HG03571 (cell line): ENCODE results near the gene NOTCH1.

Experiments
- ATAC-seq: cut with Tn5 transposase; IDR thresholded peaks from one replicate; pipeline ENCODE4 v1.9.1; 2021; ENCODE audit not compliant: unreplicated experiment

NOTCH1 gene

DNA sequence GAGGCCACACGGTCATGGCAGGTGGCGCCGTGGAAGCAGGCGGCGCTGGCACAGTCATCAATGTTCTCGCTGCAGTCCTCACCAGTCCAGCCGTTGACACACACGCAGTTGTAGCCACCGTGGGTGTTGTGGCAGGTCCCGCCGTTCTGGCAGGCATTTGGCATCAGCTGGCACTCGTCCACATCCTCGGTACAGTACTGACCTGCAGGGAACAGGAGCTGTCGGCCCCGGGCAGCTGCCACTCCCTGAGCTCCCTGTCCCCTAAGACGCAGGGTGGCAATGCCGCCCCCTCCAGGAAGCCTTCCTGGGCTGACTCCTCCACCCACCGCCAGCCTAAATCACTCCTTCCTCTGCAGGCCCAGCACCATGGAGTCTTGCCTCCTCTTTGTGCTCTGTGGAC, 27.2 kb downstream of the NOTCH1 start:
- ATAC-seq = no peak

DNA sequence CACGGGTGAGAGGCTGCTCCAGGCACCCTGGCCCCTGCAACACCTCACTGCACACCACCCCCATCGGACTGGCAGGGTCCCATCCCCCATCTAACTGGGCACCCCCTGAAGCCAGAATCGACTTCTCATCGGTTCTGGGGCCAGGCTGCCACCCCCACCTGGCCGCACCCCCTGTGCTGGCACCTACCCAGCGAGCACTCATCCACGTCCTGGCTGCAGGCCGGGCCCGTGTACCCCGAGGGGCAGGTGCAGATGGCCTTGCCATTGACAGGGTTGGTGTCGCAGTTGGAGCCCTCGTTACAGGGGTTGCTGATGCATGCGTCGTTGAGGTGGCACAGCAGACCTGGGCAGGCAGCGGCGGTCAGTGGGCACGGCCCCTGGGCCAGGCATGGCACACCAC, 27.9 kb downstream of the NOTCH1 start:
- ATAC-seq = no peak

DNA sequence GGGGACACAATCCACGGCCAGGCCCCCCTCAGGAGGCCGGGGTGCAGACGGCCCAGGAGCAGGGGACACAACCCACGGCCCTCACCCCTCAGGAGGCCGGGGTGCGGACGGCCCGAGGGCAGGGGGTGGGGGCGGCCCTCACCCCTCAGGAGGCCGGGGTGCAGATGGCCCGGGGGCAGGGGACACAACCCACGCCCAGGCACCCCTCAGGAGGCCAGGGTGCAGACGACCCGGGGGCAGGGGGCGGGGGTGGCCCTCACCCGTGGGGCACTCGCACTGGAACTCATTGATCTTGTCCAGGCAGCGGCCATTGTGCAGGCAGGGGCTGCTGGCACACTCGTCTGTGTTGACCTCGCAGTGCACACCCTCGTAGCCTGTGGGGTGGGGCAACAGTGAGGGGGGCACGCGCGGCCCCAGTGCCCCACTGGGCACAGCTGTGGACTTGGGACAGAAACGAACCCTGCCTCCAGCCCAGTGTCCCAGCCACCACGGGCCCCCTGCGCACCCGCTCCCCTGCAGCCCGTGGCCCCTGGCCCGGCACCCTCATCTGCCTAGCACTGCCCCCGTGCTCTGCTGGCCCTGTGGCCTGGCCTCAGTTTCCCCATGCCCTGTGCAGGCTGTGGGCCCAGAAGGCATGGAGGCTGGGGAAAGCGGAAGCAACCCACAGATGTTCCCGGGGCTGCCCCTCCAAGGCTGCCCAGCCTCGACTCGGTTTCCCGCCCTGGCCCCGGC, 28.7 kb downstream of the NOTCH1 start:
- no peak for ATAC-seq

DNA sequence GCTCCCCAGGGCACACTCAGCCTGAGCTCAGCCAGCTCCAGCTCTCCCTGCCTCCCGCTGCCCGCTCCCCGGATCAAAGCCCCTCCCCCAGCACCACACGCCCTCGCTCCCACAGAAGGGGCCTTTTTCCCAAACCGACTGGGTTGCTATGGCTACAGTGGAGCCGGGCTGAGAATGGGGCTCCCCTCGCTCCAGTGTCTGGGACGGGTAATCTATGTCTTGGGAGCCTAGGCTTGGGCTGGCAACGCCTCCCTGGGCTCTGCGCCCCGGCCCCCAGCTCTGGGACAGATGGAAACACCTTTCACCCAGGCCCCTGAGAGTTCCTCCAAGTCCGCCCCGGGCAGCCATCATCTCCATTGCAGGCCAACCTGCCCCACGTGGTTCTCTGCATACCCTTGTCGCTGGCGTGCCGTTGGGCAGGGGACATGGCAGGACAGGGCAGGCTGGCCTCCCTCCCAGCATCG, 29.6 kb downstream of the NOTCH1 start:
- no peak for ATAC-seq

DNA sequence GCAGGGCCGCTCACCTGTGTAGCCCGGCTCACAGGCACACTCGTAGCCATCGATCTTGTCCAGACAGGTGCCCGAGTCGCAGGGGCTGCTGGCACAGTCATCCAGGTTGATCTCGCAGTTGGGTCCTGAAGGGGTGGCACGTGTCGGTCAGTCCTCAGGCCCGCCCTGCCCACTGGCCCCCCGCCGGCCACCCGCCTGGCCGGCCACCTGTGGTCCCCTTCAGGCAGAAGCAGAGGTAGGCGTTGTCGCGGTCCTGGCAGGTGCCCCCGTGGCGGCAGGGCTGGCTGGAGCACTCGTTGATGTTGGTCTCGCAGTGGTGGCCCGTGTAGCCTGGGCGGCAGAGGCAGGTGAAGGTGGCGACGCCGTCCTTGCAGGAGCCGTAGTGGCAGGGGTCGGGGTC, 30.6 kb downstream of the NOTCH1 start:
- no peak for ATAC-seq

DNA sequence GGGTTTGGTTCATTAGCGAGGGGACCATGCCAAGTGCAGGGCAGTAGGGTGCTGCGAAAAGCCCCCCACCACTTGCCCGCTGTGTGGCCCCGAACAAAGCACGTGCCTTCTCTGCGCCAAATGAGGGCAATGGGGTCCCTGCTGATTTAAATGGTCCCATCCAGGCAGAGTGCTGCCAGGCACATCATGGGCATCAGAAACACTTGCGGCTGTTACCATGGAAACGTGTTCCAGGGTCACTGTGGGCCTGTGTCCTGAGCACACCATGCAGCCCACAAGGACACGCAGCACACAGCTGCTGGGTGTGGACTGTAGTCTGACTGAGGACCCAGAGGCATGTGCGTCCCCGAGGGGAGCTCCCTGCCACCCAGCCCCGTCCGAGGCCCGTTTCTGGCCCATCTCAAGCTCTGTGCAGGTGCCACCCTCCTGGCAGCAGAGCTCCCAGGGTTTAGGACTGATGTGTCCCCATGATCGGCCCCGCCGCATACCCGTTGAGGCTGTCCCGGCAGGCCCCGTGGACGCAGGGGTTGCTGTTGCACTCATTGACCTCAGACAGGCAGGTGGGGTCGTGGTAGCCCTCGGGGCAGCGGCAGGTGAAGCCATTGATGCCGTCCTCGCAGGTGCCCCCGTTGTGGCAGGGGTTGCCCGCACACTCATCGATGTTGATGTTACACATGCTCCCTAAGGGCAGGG, 31.7 kb downstream of the NOTCH1 start:
- ATAC-seq = no peak

DNA sequence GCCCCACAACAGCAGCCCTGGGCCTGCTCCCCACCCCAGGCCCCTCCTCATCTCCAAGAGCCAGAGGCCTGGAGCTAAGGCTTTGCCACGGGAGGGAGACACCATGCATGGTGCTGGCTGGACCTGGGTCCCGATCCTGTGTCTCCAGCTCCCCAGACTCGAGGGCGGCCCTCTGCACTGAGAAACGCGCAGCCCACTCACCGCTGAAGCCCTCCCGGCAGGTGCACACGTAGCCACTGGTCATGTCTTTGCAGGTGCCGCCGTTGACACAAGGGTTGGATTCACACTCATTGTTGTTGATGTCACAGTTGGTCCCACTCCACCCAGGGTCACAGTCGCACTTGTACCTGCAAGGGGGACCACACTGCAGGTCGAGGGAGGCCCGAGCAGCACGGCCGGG, 32.7 kb downstream of the NOTCH1 start:
- ATAC-seq = no peak

DNA sequence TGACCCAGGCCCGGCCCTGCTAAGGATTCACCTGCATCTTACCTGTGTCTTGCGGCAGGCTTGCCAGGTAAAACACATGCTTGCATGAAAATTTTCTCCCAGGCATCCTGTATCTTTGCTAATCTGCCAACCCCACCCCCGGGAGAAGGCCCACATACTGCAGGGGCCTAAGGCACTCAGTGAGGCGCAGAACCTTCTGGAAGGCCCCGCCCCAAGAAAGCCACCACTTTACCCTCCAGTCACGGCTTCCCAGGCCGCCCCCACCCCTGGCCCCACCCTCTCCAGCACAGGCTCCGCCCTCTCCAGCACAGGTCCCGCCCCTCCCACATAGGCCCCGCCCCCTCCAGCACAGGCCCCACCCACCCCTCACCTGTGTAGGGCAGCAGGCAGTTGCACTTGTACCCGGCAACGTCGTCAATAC, 33.2 kb downstream of the NOTCH1 start:
- ATAC-seq = no peak

DNA sequence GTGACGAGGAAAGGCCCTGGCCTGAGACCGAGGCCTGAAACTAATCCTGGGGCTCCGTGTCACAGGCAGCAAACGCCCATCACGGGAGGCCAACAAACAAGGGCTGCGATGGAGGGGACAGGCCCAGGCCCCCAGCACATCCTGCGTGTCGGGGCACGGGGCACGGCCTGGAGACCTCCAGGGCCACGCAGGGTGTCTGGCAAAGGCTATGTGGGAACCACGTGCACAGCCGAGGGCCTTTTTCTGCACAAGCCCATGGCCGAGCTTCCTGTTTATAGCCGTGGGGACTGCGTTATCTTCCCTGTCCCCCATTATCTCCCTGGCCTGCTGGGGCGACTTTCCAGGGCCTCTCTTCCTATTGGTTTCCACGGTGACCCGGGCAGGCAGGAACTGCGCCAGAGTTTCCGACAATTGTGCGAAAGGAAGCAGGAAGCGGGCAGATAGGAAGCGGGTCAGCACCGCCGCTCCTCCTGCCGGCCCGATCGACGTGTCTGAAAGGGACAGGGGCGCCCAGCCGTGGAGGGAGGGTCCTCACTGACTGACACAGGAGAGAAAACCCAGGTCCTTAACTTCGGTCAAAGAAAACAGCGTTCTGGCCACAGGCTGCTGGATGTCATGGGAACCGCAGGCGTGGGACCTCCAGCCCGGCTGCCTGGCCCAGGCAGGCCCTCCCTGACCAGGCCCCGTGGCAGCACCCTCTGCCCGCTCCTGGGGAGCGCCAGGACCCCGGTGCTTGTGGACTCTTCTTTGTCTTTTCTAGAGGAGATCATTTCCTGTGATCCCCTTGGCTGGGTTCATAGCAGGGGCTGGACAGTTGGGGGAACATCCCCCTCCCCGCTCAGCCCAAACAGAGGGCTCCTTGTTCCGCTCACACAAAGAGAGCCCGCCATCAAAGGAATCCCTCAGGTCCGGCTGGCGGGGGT, 33.9 kb downstream of the NOTCH1 start:
- no peak for ATAC-seq

DNA sequence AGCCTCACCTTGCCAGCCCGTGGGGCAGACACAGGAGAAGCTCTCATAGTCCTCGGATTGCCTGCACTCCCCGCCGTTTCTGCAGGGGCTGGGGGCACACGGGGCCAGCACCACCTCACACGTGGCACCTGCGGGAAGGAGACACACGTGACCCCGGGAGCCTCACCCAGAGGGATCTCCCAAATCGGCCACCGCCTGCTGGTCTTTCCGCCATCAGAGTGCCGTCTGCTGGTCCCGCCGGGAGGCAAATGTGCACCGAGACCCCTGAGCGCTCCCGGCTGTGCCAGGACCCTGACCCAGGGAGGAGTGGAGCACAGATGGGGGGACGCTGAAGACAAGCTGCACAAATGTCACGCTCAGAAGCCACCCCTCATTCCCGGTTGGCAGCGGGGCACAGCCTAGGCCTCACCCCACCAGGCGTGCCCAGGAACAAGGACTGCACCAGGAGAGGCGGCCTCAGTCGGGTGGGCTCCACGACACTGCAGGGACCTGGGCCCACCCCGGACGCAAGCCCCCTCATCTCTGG, 34.6 kb downstream of the NOTCH1 start:
- no peak for ATAC-seq

DNA sequence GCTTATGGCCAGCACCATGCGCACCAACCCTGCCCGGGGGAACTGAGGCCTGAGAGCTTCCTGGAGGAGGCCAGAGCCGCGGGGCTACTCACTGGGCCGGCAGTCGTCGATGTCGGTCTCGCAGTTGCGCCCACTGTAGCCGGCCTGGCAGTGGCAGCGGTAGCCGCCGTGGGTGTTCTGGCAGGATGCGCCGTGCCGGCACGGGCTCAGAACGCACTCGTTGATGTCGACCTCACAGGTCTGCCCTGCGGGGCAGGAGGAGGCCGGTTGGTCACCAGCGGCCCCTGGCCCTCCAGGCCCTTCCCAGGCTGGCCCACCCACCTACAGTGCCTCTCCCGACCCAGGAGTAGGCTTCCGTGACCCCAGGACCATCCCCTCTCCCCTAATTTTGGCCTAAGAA, 35.3 kb downstream of the NOTCH1 start:
- ATAC-seq = no peak

DNA sequence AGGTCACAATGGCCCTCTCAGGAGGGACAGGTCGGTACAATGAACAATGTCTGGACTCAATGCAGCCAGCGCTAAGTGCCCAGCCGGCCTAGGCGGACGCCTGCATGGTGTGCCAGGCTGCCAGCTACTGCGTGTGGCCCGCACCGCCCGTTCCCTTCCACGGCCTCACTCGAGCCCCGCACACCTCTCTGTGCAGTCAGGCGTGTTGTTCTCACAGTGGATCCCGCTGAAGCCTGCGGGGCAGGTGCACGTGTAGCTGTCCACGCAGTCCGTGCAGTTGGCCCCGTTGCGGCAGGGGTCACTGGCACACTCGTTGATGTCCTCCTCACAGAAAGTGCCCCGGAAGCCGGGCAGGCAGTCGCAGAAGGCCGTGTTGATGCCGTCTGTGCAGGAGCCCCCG, 36.3 kb downstream of the NOTCH1 start:
- no peak for ATAC-seq

DNA sequence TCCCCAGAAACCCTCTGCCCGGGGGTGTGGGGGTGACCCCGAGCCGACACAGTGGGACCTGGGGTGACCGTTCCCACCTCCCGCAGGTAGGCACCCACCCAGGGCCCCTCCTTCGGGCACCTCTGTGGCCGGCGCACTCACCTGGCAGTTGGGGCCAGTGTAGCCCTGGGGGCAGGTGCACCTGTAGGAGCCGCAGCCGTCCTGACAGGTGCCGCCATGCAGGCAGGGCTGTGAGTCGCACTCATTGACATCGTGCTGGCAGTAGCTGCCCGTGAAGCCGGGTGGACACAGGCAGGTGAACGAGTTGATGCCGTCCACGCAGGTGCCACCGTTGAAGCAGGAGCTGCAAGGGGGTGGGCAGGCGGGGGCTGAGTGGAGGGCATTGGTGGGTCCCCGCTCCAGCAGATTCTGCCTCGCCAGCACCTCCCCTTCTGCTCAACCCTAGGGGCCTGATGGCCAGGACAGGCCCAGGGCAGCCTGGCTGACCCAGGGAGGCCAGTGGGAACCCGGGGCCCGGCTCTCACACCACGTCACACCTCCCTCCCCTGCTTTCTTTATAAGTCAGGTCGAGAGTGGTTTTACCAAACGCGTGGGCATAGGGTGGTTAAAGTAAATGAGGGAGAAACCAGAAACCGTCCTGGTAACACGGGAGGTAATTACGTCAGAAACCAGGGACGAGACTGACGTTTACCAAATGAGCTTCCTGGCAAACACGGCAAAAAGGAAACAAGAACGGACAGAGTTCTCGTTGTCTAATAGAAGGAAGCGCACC, 36.9 kb downstream of the NOTCH1 start:
- no peak for ATAC-seq

DNA sequence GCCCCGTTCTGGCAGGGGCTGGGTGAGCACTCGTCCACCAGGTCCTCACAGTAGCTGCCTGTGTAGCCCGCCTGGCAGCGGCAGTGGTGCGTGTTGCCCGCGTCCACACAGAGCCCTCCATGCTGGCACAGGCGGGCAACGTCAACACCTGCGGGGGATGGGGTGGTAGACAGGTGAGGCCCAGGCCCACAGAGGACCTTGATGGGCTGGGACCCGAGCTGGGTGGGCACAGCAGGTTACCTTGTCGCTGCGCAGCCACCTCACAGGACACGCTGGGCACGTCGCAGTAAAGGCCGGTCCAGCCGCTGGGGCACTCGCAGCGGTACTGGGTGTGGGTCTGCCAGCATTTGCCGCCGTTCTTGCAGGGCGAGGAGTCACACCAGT, 37.9 kb downstream of the NOTCH1 start:
- ATAC-seq = no peak

DNA sequence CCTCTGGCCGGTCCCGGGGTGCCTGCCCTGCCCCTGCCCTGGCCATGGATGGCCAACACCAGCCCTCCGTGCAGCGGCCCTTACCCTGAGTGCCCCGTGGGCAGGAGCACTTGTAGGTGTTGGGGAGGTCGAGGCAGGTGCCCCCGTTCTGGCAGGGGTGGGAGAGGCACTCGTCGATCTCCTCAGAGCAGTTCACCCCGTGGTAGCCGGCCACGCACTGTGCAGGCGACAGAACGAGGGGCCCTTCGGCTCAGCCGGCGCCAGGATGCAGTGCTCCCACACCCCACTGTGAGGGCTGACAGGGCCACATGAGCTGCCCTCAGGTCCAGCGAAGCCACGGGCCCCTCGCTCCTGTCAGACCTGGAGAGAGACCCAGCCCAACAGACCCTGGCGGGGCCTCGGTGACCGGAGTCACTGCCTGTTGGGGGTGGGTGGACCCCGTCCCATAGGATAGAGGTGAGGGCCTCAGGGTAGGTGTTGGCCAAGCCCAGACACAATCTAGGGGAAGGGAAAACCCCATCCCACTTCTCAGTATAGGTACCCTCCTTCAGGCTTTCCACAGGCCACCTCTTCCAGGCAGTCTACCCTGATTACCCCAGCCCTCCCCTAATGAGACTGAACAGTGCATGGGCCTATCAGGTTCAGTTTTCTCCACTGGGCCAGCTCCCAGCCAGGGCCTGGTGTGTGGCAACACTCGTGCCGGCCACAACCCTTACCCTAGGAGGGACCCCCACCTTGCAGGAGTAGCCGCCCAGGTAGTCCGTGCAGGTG, 38.4 kb downstream of the NOTCH1 start:
- ATAC-seq = no peak

DNA sequence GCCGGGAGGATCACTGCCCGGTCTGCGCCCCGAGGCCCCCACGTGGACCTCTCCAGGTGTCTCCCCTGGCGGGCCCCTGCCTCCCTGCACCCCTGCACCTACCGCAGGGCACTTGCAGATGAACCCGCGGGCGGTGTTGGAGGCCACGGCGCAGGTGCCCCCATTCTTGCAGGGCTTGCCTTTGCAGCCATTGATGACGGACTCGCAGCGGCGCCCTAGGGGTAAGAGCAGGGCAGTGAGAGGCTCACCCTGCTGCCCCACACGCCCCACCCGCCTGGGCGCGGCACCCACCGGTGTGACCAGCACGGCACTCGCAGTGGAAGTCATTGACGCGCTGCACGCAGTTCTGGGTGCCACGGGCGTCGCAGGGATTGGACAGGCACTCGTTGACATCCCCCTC, 39.4 kb downstream of the NOTCH1 start:
- no peak for ATAC-seq

DNA sequence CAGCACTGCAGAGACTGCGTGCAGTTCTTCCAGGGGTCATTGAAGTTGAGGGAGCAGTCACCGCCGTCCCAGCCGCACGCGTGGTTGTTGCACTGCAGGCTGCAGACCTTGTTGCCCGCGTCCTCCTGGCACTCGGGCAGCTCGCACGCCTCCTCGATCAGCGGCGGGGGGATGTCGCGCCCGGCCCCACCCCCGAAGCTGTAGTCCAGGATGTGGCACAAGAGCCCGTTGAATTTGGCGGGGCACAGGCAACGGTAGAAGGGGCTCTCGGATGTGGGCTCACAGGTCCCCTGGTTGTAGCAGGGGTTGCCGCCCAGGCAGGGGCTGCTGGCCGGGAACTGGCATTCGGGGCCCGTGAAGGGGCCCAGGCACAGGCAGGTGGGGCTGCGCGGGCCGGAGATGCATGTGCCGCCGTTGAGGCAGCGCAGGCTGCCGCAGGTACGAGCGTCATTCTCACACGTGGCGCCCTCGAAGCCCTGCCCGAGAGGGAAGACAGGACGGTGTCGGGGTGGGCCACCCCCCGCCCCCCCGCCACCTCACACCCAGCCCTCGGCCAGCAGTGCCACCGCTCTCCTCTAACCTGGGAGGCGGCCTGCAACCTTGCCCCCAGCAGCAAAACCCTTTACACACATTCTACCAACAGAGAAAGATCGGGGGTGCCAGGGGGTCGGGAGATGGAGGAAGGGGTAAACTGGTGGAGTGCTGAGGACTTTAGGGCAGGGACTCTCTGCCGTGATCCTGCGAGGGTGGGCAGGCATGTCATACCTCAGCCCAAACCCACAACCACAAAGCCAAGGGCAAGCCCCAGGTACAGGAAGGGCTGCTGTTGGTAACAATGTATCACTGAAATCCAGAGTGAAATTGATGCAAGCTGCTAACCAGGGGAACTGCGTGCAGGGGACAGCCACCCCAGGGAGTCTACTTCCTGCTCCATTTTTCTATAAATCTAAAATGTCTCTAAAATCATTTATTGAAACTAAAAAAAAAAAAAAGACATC, 40.1 kb downstream of the NOTCH1 start:
- ATAC-seq = no peak

DNA sequence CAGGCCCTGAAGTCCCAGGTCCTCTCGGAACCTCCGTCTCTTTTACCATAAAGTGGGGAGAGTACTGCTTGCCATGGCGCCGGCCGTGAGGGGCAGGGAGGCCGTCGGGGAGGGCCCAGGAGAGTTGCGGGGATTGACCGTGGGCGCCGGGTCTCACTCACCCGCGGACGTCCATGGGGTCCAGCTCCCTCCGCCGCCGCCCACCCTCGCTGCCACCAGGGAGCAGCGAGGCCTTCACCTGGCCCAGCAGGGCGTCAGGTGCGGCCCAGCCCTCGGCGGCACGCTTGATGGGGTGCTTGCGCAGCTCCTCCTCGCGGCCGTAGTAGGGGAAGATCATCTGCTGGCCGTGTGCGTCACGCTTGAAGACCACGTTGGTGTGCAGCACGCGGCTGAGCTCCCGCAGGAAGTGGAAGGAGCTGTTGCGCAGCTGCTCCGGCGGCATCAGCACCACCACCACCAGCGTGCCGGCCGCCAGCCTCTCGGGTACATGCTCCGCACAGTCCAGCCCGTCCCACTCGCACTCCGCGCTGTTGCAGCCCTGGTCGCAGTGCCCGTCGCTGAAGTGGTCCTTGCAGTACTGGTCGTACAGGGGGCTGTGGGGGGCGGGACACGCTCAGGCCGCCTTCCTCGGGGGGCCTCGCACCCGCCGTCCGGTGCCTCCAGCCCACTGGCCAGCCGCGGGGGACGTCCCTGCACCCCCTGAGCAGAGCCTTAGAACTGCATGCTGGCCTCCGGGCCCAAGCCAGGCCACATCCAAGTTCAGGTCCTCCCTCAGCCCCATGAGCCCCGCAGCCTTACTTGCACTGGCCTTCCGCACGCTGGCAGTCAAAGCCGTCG, 41.1 kb downstream of the NOTCH1 start:
- ATAC-seq = no peak
